Neural cell (in vitro differentiated cells): ENCODE data around the gene CPNE6. TPM values are rescaled to one million over a fixed set of nuclear protein-coding genes. Genes with fewer than 3 reads are reported as not detected.

Source experiments
- H2AFZ ChIP-seq: fragments of 200-600, 300-800 bp; sonication (generic), shearing (Covaris generic); 2 replicates; pipeline ENCODE4 v1.6.0; 2014; ENCODE audit warnings: low read depth, mild to moderate bottlenecking, antibody characterized with exemption, low read length, moderate library complexity
- H3F3A ChIP-seq: fragments of 200-600 bp; shearing (Covaris generic); 2 replicates; pipeline ENCODE4 v1.6.1; 2016; ENCODE audit warnings: mild to moderate bottlenecking, moderate library complexity, mixed read lengths, antibody characterized with exemption, low read length; ENCODE audit not compliant: insufficient read depth, poor library complexity, severe bottlenecking
- H3K27ac ChIP-seq: fragments of 200-600, 300-800 bp; sonication (generic), shearing (Covaris generic); 2 replicates; pipeline ENCODE4 v1.5.1; 2014; ENCODE audit warnings: mild to moderate bottlenecking, low read length, moderate library complexity
- H3K27me3 ChIP-seq: fragments of 300-800, 200-600 bp; sonication (generic), shearing (Covaris generic); 2 replicates; pipeline ENCODE4 v1.6.0; 2014; ENCODE audit warnings: mild to moderate bottlenecking, low read depth, low read length, moderate library complexity; ENCODE audit not compliant: insufficient read depth
- H3K36me3 ChIP-seq: fragments of 300-800, 200-600 bp; sonication (generic), shearing (Covaris generic); 2 replicates; pipeline ENCODE4 v1.5.1; 2014; ENCODE audit warnings: mild to moderate bottlenecking, antibody characterized with exemption, low read length, moderate library complexity; ENCODE audit not compliant: insufficient read depth
- H3K4me2 ChIP-seq: fragments of 300-800, 200-600 bp; sonication (generic), shearing (Covaris generic); 2 replicates; pipeline ENCODE4 v1.6.0; 2014; ENCODE audit warnings: mild to moderate bottlenecking, low read length
- H3K4me3 ChIP-seq: fragments of 300-800, 200-600 bp; sonication (generic), shearing (Covaris generic); 2 replicates; pipeline ENCODE4 v1.5.1; 2014; ENCODE audit warnings: mild to moderate bottlenecking, low read length, moderate library complexity
- H3K79me2 ChIP-seq: fragments of 200-600 bp; shearing (Covaris generic); replicated peaks from 2 replicates; pipeline ENCODE4 v1.6.0; 2014; ENCODE audit warnings: mild to moderate bottlenecking, low read length, moderate library complexity; ENCODE audit not compliant: insufficient read depth
- H3K9ac ChIP-seq: fragments of 300-800, 200-600 bp; sonication (generic), shearing (Covaris generic); 2 replicates; pipeline ENCODE4 v1.6.1; 2016; ENCODE audit warnings: mild to moderate bottlenecking, low read length, mixed read lengths
- H3K9me2 ChIP-seq: fragments of 200-600 bp; shearing (Covaris generic); 2 replicates; pipeline ENCODE4 v1.6.1; 2016; ENCODE audit warnings: mild to moderate bottlenecking, low read length, mixed read lengths; ENCODE audit not compliant: insufficient read depth
- H3K9me3 ChIP-seq: fragments of 200-600, 300-800 bp; sonication (generic), shearing (Covaris generic); 2 replicates; pipeline ENCODE4 v1.6.1; 2016; ENCODE audit warnings: mild to moderate bottlenecking, mixed run types, low read length, moderate library complexity, mixed read lengths
- H4K20me1 ChIP-seq: fragments of 200-600 bp; shearing (Covaris generic); 2 replicates; pipeline ENCODE4 v1.6.1; 2016; ENCODE audit warnings: mild to moderate bottlenecking, mixed run types; ENCODE audit not compliant: insufficient read depth
- CTCF ChIP-seq: fragments of 450-650 bp; IDR thresholded peaks from 2 replicates; pipeline ENCODE4 v1.5.1; 2014; ENCODE audit warnings: antibody characterized with exemption, mild to moderate bottlenecking, moderate library complexity; ENCODE audit not compliant: poor library complexity, severe bottlenecking
- EP300 ChIP-seq: fragments of 450-650 bp; conservative IDR thresholded peaks from 2 replicates; pipeline ENCODE4 v1.6.1; 2014; ENCODE audit warnings: antibody characterized with exemption, mild to moderate bottlenecking, moderate library complexity; ENCODE audit not compliant: poor library complexity, severe bottlenecking
- EZH2 ChIP-seq: fragments of 200-600, 300-800 bp; shearing (Covaris generic), sonication (generic); IDR thresholded peaks from 2 replicates; pipeline ENCODE4 v1.6.1; 2014; ENCODE audit warnings: antibody characterized with exemption, low read length, borderline replicate concordance, mild to moderate bottlenecking; ENCODE audit not compliant: insufficient read depth, poor library complexity, severe bottlenecking
- MXI1 ChIP-seq: fragments of 450-650 bp; conservative IDR thresholded peaks from 2 replicates; pipeline ENCODE4 v1.6.1; 2014; ENCODE audit warnings: antibody characterized with exemption, mild to moderate bottlenecking; ENCODE audit not compliant: poor library complexity, severe bottlenecking
- POLR2AphosphoS5 ChIP-seq: IDR thresholded peaks from 2 replicates; pipeline ENCODE4 v1.6.1; 2012
- RAD21 ChIP-seq: fragments of 450-650 bp; conservative IDR thresholded peaks from 2 replicates; pipeline ENCODE4 v1.6.1; 2014; ENCODE audit warnings: antibody characterized with exemption, mild to moderate bottlenecking, moderate library complexity
- REST ChIP-seq: IDR thresholded peaks from 2 replicates; pipeline ENCODE4 v1.6.1; 2012; ENCODE audit warnings: borderline replicate concordance
- SMC3 ChIP-seq: fragments of 450-650 bp; conservative IDR thresholded peaks from 2 replicates; pipeline ENCODE4 v1.6.1; 2014; ENCODE audit warnings: antibody characterized with exemption, mild to moderate bottlenecking, moderate library complexity; ENCODE audit not compliant: poor library complexity
- TAF1 ChIP-seq: IDR thresholded peaks from 2 replicates; pipeline ENCODE4 v1.6.1; 2012; ENCODE audit warnings: low read depth
- polyA plus RNA-seq: library from polyadenylated mRNA; depleted of rRNA; stranded (reverse); fragments of >200 nt; gene quantifications from 2 replicates; pipeline ENCODE4 v1.2.3, GENCODE V29; 2014

Gene CPNE6
- polyA plus RNA-seq, 1 donor from 2014 or later, result 4.1 TPM

GRCh38 chr14:24051789-24052655 lies 19.3 kb upstream of the CPNE6 start, which contains the start of gene CARMIL3:
Gene CARMIL3 (plus strand): TSS chr14:24052009. CDS start chr14:24052154, 145 bp downstream.
- Histone ChIP-seq H3F3A (no peaks in the 10 kb centered on the region), H3K36me3 (no peaks in the 10 kb centered on the region), H3K9me2 (no peaks in the 10 kb centered on the region), H3K27me3 (no peaks in the 10 kb centered on the region), H3K4me2 (peak within 1 kb of the TSS; percentile 82), H2AFZ (peak within 1 kb of the TSS; percentile 94), H4K20me1 (no peaks in the 10 kb centered on the region), H3K9me3 (no peaks in the 10 kb centered on the region), H3K27ac (peak within 1 kb of the TSS; percentile 82), H3K4me3 (peak within 1 kb of the TSS; percentile 99), H3K9ac (peak within 1 kb of the TSS; percentile 94), H3K79me2 (peaks cover 11% of the 10 kb centered on the region)
- TF ChIP-seq MXI1, result peak; percentile 90
- peak; percentile 48 for TF ChIP-seq EP300
- TF ChIP-seq TAF1, result no peak
- no peak for TF ChIP-seq CTCF
- peak; percentile 36 for TF ChIP-seq SMC3
- no peak for TF ChIP-seq EZH2
- peak; percentile 76 for TF ChIP-seq POLR2AphosphoS5
- TF ChIP-seq REST, result no peak
- no peak for TF ChIP-seq RAD21

- Histone ChIP-seq H3K9ac (peak overlapping the region; percentile 94), H3K9me3 (no peaks in the 10 kb centered on the region), H3K79me2 (peaks cover 11% of the 10 kb centered on the region), H3K4me3 (peak overlapping the region; percentile 99), H2AFZ (peak overlapping the region; percentile 69), H3K27me3 (no peaks in the 10 kb centered on the region), H3F3A (no peaks in the 10 kb centered on the region), H3K9me2 (no peaks in the 10 kb centered on the region), H4K20me1 (no peaks in the 10 kb centered on the region), H3K36me3 (no peaks in the 10 kb centered on the region), H3K4me2 (peak overlapping the region; percentile 70), H3K27ac (peak overlapping the region; percentile 82)
- no peak for TF ChIP-seq POLR2AphosphoS5
- no peak for TF ChIP-seq EZH2
- no peak for TF ChIP-seq EP300
- no peak for TF ChIP-seq CTCF
- no peak for TF ChIP-seq RAD21
- no peak for TF ChIP-seq SMC3
- no peak for TF ChIP-seq REST
- TF ChIP-seq MXI1, result no peak
- no peak for TF ChIP-seq TAF1
Measured at GRCh38 chr14:24052656-24053547, 18.5 kb upstream of the CPNE6 start.
